Ovary (tissue), 9 donors: ENCODE data around the gene SNX27. TPM values are rescaled to one million over a fixed set of nuclear protein-coding genes. Genes with fewer than 3 reads are reported as not detected.
"Not testable (repeated sequence)": the region's sequence is repeated elsewhere in the genome, so short reads cannot be mapped to it uniquely, and the experiment has no call there.

ENCODE experiments used
- DNase-seq, 5 donors: peaks; one replicate each; pipeline ENCODE4 v3.0.0-alpha.2; 2019 to 2020
- H3K27ac ChIP-seq, 2 donors: fragments of 200-600 bp; one replicate each; pipeline versions ENCODE4 v1.5.1 to v1.8.0; 2019 to 2022
- H3K27me3 ChIP-seq: fragments of 200-600 bp; one replicate; pipeline ENCODE4 v1.8.0; 2022
- H3K36me3 ChIP-seq: fragments of 200-600 bp; sonication (generic); one replicate; pipeline ENCODE4 v1.5.1; 2019
- H3K4me1 ChIP-seq: one replicate; pipeline ENCODE4 v1.8.1; 2013; ENCODE audit warnings: mild to moderate bottlenecking, moderate library complexity; ENCODE audit not compliant: insufficient read depth
- H3K4me3 ChIP-seq: fragments of 200-600 bp; sonication (generic); one replicate; pipeline ENCODE4 v1.5.1; 2017
- H3K9me3 ChIP-seq, 2 donors: fragments of 200-600 bp in 1 of 2; sonication (generic) in 1 of 2; one replicate each; pipeline versions ENCODE4 v1.5.1 to v1.8.1; 2013 to 2019; ENCODE audit warnings: mild to moderate bottlenecking in 1 of 2, moderate library complexity in 1 of 2
- CTCF ChIP-seq, 3 donors: fragments of 450-650 bp in 2 of 3; fragments of 200-600 bp in 1 of 3; IDR thresholded peaks; one replicate each; pipeline versions ENCODE4 v1.5.1 to v1.8.0; 2016 to 2022; ENCODE audit warnings: antibody characterized with exemption in 3 of 3, mild to moderate bottlenecking in 1 of 3
- EP300 ChIP-seq: sonication (generic); formaldehyde crosslinking; IDR thresholded peaks from one replicate; pipeline ENCODE4 v1.6.1; 2017; ENCODE audit warnings: antibody characterized with exemption
- POLR2A ChIP-seq: fragments of 450-650 bp; IDR thresholded peaks from one replicate; pipeline ENCODE4 v1.6.1; 2017; ENCODE audit warnings: antibody characterized with exemption, mild to moderate bottlenecking, moderate library complexity
- whole genome bisulfite sequencing, 3 donors: extraction: QIAGEN DNeasy Blood & Tissue Kit in 1 of 3; methylation state at CpG; one replicate each; pipeline versions ENCODE4 v1.1.5 to v1.1.7; 2013 to 2017; 5-methylcytosine and 5-hydroxymethylcytosine counted together
- intact Hi-C, 4 donors: fragments of 100-400 bp; cut with DNase I; formaldehyde crosslinking; loops; one replicate each; pipeline versions ENCODE4 v1.11.0 to v1.15.1; 2022 to 2023
- polyA plus RNA-seq, 2 donors: library from polyadenylated mRNA; stranded (reverse); fragments of 200-250 nt in 1 of 2; fragments of 350-450 nt in 1 of 2; fragmentation: Illumina TruSeq in 1 of 2; extraction: RNeasy Lipid Tissue Mini Kit (QIAGEN cat#74804) in 1 of 2; gene quantifications; one replicate each; pipeline ENCODE4 v1.2.3, GENCODE V29; 2013 to 2014
- total RNA-seq, 7 donors: library from RNA; depleted of rRNA in 2 of 7; stranded (reverse); fragments of >200 nt in 2 of 7; fragmentation: NEBNext Ultra II Directional in 3 of 7; extraction: Animal tissue kit (Norgen Biotek cat#: 25700) in 3 of 7; gene quantifications; one replicate each; pipeline versions ENCODE4 v1.1.0 to v1.2.4, GENCODE V29; 2016 to 2023
- donor health status: DM: no; HTN: no; CAD: no; lungs with moderate emphysema.
- donor health status: DM: no; HTN: no; CAD: no.
- donor health status: Bipolar disorder and iron deficiency.
- donor health status: DM: yes; HTN: yes; CAD: no.
- donor health status: DM: no; HTN: no; CAD: no.
- donor health status: DM: yes; HTN: yes; CAD: no.

The SNX27 gene
- total and polyA plus RNA-seq, 9 donors, result 9.5 to 42.7 (median 35.1) TPM

GRCh38 chr1:151639466-151639865, 27.6 kb downstream of the SNX27 start:
- Histone ChIP-seq H3K27ac (no peak overlapping the region), H3K27me3 (no peaks in the 10 kb centered on the region), H3K4me1 (peaks cover 3% of the 10 kb centered on the region), H3K4me3 (no peak overlapping the region), H3K9me3 (no peaks in the 10 kb centered on the region), H3K36me3 (no peaks in the 10 kb centered on the region)
- DNase-seq, result no peak
- intact Hi-C loops, result no loop called here
- TF ChIP-seq CTCF (IDR thresholded peaks at IDR 0.05) (no peak), EP300 (no peak), POLR2A (no peak)
- WGBS, 3 donors, result 19 to 26% (median 23%) methylated on average over 2 of the region's 2 CpGs

GRCh38 chr1:151641229-151641628, 29.4 kb downstream of the SNX27 start:
- TF ChIP-seq EP300, result no peak
- no peak for TF ChIP-seq CTCF (IDR thresholded peaks at IDR 0.05)
- TF ChIP-seq POLR2A, result no peak
- no peaks in the 10 kb centered on the region for H3K27me3 ChIP-seq
- H3K9me3 ChIP-seq, result no peaks in the 10 kb centered on the region
- no peak overlapping the region for H3K27ac ChIP-seq
- intact Hi-C loops, result no loop called here
- no peak overlapping the region for H3K4me3 ChIP-seq
- peaks cover 3% of the 10 kb centered on the region for H3K4me1 ChIP-seq
- no peak for DNase-seq
- WGBS, 3 donors, result 81 to 90% (median 85%) methylated on average over 1 of the region's 1 CpG
- no peaks in the 10 kb centered on the region for H3K36me3 ChIP-seq

- intact Hi-C loops, H3K4me3 ChIP-seq, H3K27ac ChIP-seq, H3K9me3 ChIP-seq, DNase-seq, H3K4me1 ChIP-seq, H3K27me3 ChIP-seq, H3K36me3 ChIP-seq: not testable (repeated sequence)
- 93 to 98% (median 98%) methylated on average over 11 of the region's 11 CpGs for WGBS, 3 donors
Observed at GRCh38 chr1:151643085-151643484, 31.2 kb downstream of the SNX27 start.

- peaks cover 2% of the 10 kb centered on the region for H3K4me1 ChIP-seq
- WGBS, 3 donors, result 71 to 80% (median 74%) methylated on average over 2 of the region's 2 CpGs
- no peaks in the 10 kb centered on the region for H3K9me3 ChIP-seq
- intact Hi-C loops, result no loop called here
- H3K4me3 ChIP-seq, result no peak overlapping the region
- H3K27ac ChIP-seq, result no peak overlapping the region
- no peaks in the 10 kb centered on the region for H3K36me3 ChIP-seq
- no peak for DNase-seq
- no peaks in the 10 kb centered on the region for H3K27me3 ChIP-seq
- no peak for TF ChIP-seq CTCF (IDR thresholded peaks at IDR 0.05)
- TF ChIP-seq EP300, result no peak
- no peak for TF ChIP-seq POLR2A
Observed at GRCh38 chr1:151644001-151644400, 32.2 kb downstream of the SNX27 start.

GRCh38 chr1:151653397-151653796, 41.5 kb downstream of the SNX27 start:
- intact Hi-C loops, result no loop called here
- Histone ChIP-seq H3K27me3 (no peaks in the 10 kb centered on the region), H3K4me1 (no peaks in the 10 kb centered on the region), H3K9me3 (no peaks in the 10 kb centered on the region), H3K36me3 (no peaks in the 10 kb centered on the region), H3K27ac (no peak overlapping the region), H3K4me3 (no peak overlapping the region)
- TF ChIP-seq EP300, result no peak
- no peak for TF ChIP-seq CTCF (IDR thresholded peaks at IDR 0.05)
- TF ChIP-seq POLR2A, result no peak
- WGBS, 3 donors, result 61 to 77% (median 73%) methylated on average over 1 of the region's 1 CpG
- no peak for DNase-seq
